HG03457 (cell line): ENCODE measurements around the gene NT5C1A.

Experiments
- ATAC-seq: cut with Tn5 transposase; IDR thresholded peaks from one replicate; pipeline ENCODE4 v1.9.1; 2021; ENCODE audit warnings: moderate number of reproducible peaks; ENCODE audit not compliant: unreplicated experiment

The NT5C1A gene

GRCh38 chr1:39639305-39640130, 32.4 kb downstream of the NT5C1A start, which contains the start of gene HEYL:
HEYL (minus strand) TSS chr1:39639643; CDS start chr1:39639625, 18 bp downstream.
- no peak for ATAC-seq

- no peak for ATAC-seq
These were observed 33.0 kb downstream of the NT5C1A start for GRCh38 chr1:39638965-39639304.

GRCh38 chr1:39637361-39637760, 34.5 kb downstream of the NT5C1A start:
- no peak for ATAC-seq

GRCh38 chr1:39635871-39636210, 36.1 kb downstream of the NT5C1A start:
- no peak for ATAC-seq

- ATAC-seq = no peak
These were observed 36.6 kb downstream of the NT5C1A start for GRCh38 chr1:39635205-39635870.

GRCh38 chr1:39633422-39633821, 38.5 kb downstream of the NT5C1A start:
- ATAC-seq = no peak

- ATAC-seq = no peak
These were observed 39.1 kb downstream of the NT5C1A start for GRCh38 chr1:39632682-39633417.

GRCh38 chr1:39632323-39632681, 39.6 kb downstream of the NT5C1A start:
- ATAC-seq = no peak

GRCh38 chr1:39631361-39632322, 40.3 kb downstream of the NT5C1A start:
- ATAC-seq = no peak

- ATAC-seq = no peak
These were observed 43.0 kb downstream of the NT5C1A start for GRCh38 chr1:39628807-39629350.

GRCh38 chr1:39626646-39627045, 45.3 kb downstream of the NT5C1A start:
- ATAC-seq = no peak

GRCh38 chr1:39625462-39626273, 46.2 kb downstream of the NT5C1A start:
- ATAC-seq = no peak

GRCh38 chr1:39625009-39625408, 46.9 kb downstream of the NT5C1A start:
- ATAC-seq = no peak

- no peak for ATAC-seq
These were observed 48.9 kb downstream of the NT5C1A start for GRCh38 chr1:39623053-39623452.

GRCh38 chr1:39622427-39622826, 49.5 kb downstream of the NT5C1A start:
- no peak for ATAC-seq

GRCh38 chr1:39620659-39621165, 51.2 kb downstream of the NT5C1A start:
- ATAC-seq = no peak

- ATAC-seq = no peak
These were observed 54.3 kb downstream of the NT5C1A start for GRCh38 chr1:39617488-39618049.

- ATAC-seq = no peak
These were observed 56.7 kb downstream of the NT5C1A start for GRCh38 chr1:39615086-39615673.

GRCh38 chr1:39614488-39614887, 57.4 kb downstream of the NT5C1A start:
- ATAC-seq = no peak
